HepG2 (cell line): ENCODE measurements around the gene KANSL1L. TPM values are rescaled to one million over a fixed set of nuclear protein-coding genes. Genes with fewer than 3 reads are reported as not detected.

Experiments used
- FOXA3 ChIP-seq: IDR thresholded peaks from 2 replicates; pipeline ENCODE4 v1.6.1; 2016; ENCODE audit warnings: missing genetic modification reagents, missing compliant biosample characterization
- FOXO1 ChIP-seq: sonication (generic); formaldehyde crosslinking; IDR thresholded peaks from 2 replicates; pipeline ENCODE4 v1.4.0; 2020; ENCODE audit warnings: missing genetic modification reagents
- ISL2 ChIP-seq: sonication (generic); formaldehyde crosslinking; IDR thresholded peaks from 2 replicates; pipeline ENCODE4 v1.5.0; 2020; ENCODE audit warnings: missing genetic modification reagents
- KLF11 ChIP-seq: IDR thresholded peaks from 2 replicates; pipeline ENCODE4 v1.6.1; 2016; ENCODE audit warnings: missing compliant biosample characterization
- KLF15 ChIP-seq: sonication (generic); formaldehyde crosslinking; IDR thresholded peaks from 2 replicates; pipeline ENCODE4 v1.8.1; 2023; ENCODE audit warnings: borderline replicate concordance, mild to moderate bottlenecking, inconsistent platforms, missing genetic modification reagents, mixed read lengths
- NFE2L1 ChIP-seq: sonication (generic); formaldehyde crosslinking; IDR thresholded peaks from 2 replicates; pipeline ENCODE4 v1.4.0; 2020; ENCODE audit warnings: missing genetic modification reagents, mild to moderate bottlenecking, borderline replicate concordance
- RORA ChIP-seq: sonication (generic); formaldehyde crosslinking; IDR thresholded peaks from 2 replicates; pipeline ENCODE4 v1.5.0; 2020; ENCODE audit warnings: mild to moderate bottlenecking, missing genetic modification reagents, moderate library complexity
- SKI ChIP-seq: fragments of 450-650 bp; IDR thresholded peaks from one replicate; pipeline ENCODE4 v1.6.1; 2018; ENCODE audit warnings: mild to moderate bottlenecking; ENCODE audit not compliant: partially characterized antibody
- SNAPC4 ChIP-seq: sonication (generic); formaldehyde crosslinking; IDR thresholded peaks from 2 replicates; pipeline ENCODE4 v1.4.0; 2020; ENCODE audit warnings: mild to moderate bottlenecking, missing genetic modification reagents
- TRAFD1 ChIP-seq: sonication (generic); formaldehyde crosslinking; IDR thresholded peaks from 2 replicates; pipeline ENCODE4 v1.5.1; 2020; ENCODE audit warnings: missing genetic modification reagents, mild to moderate bottlenecking, borderline replicate concordance
- XBP1 ChIP-seq: sonication (generic); formaldehyde crosslinking; IDR thresholded peaks from 2 replicates; pipeline ENCODE4 v1.5.0; 2020; ENCODE audit warnings: missing genetic modification reagents
- ZNF142 ChIP-seq: sonication (generic); formaldehyde crosslinking; IDR thresholded peaks from 2 replicates; pipeline ENCODE4 v1.4.0; 2020; ENCODE audit warnings: missing genetic modification reagents
- ZNF513 ChIP-seq: sonication (generic); formaldehyde crosslinking; conservative IDR thresholded peaks from 2 replicates; pipeline ENCODE4 v1.5.0; 2020; ENCODE audit warnings: missing genetic modification reagents
- ZNF547 ChIP-seq: sonication (generic); formaldehyde crosslinking; IDR thresholded peaks from 2 replicates; pipeline ENCODE4 v1.5.1; 2020; ENCODE audit warnings: mild to moderate bottlenecking, missing genetic modification reagents
- polyA plus RNA-seq, 8 experiments: library from polyadenylated mRNA; depleted of rRNA in 3 of 8; stranded (reverse) in 7 of 8; unstranded in 1 of 8; fragments of >200 nt; fragmentation: Illumina TruSeq in 4 of 8; extraction: Trizol in 4 of 8; gene quantifications; 2 replicates each; pipeline versions ENCODE4 v1.2.1 to v1.2.3, GENCODE V29; 2011 to 2016; ENCODE audit warnings: low read depth in 4 of 8, missing spikeins in 1 of 8, mixed read lengths in 1 of 8; ENCODE audit not compliant: insufficient read depth in 1 of 8
- total RNA-seq, 5 experiments: library from RNA; depleted of rRNA; stranded (reverse); fragments of >200 nt; fragmentation: Illumina TruSeq; extraction: Trizol; gene quantifications; 2 replicates each; pipeline ENCODE4 v1.2.3, GENCODE V29; 2016; ENCODE audit warnings: low read depth in 1 of 5

Gene KANSL1L
- total and polyA plus RNA-seq, 2 of the 13 experiments (the other 11 are each of a cell fraction or from before 2014, with no cell fraction given): 5.4 to 10.3 TPM

GRCh38 chr2:210170446-210171303 lies 534 bp downstream of the KANSL1L start (continued):
- TF ChIP-seq SNAPC4 (CRISPR knock-in tag): peak; percentile 65; the same call in 1 of the 2 replicates
- TF ChIP-seq ISL2 (CRISPR knock-in tag): peak; percentile 47; the same call in 1 of the 2 replicates
- TF ChIP-seq XBP1: peak; percentile 22; the same call in 1 of the 2 replicates
- no peak for TF ChIP-seq SKI
- 0 out of 2 replicates have a peak, but pooled peaks have one; percentile 9 for TF ChIP-seq FOXA3 (CRISPR knock-in tag)
- no peak for TF ChIP-seq KLF15 (CRISPR knock-in tag)
- no peak for TF ChIP-seq FOXO1 (CRISPR knock-in tag)
- no peak for TF ChIP-seq NFE2L1 (CRISPR knock-in tag)
- no peak for TF ChIP-seq ZNF513
- TF ChIP-seq RORA (CRISPR knock-in tag): no peak
- no peak for TF ChIP-seq ZNF547 (CRISPR knock-in tag)
- TF ChIP-seq KLF11: peak; percentile 60; the same call in 1 of the 2 replicates
- TF ChIP-seq ZNF142 (CRISPR knock-in tag): peak; percentile 96
- peak; percentile 17; the same call in 1 of the 2 replicates for TF ChIP-seq TRAFD1 (CRISPR knock-in tag)
